Prostate gland (tissue), 2 donors: ENCODE measurements around the gene RSL24D1. TPM values are rescaled to one million over a fixed set of nuclear protein-coding genes. Genes with fewer than 3 reads are reported as not detected.

ENCODE experiments used
- total RNA-seq, 2 donors: library from RNA; depleted of rRNA; stranded (reverse); fragments of >200 nt; gene quantifications; one replicate each; pipeline ENCODE4 v1.1.0, GENCODE V29; 2016

The RSL24D1 gene
- total RNA-seq, 2 donors from 2014 or later = 51.5 to 64.0 TPM

Other genes starting within 250 kb of the RSL24D1 start
- gene RAB27A, start 92.9 kb upstream of the RSL24D1 start, total RNA-seq = 10 to 100 TPM; 27.6 to 50.6 TPM
- gene PIGBOS1, start 122.2 kb upstream of the RSL24D1 start, total RNA-seq = 10 to 100 TPM; 15.5 to 34.1 TPM
- 10 to 100 TPM; 13.0 to 15.3 TPM for gene PIGB, start 122.3 kb upstream of the RSL24D1 start, total RNA-seq
- 10 to 100 TPM; 23.4 to 78.2 TPM for gene CCPG1, start 211.4 kb upstream of the RSL24D1 start, total RNA-seq
- 1 to 10 TPM; 4.0 to 4.6 TPM for gene PIERCE2, start 211.6 kb upstream of the RSL24D1 start, total RNA-seq